ENCODE measurements around the gene ATRN. TPM values are rescaled to one million over a fixed set of nuclear protein-coding genes. Genes with fewer than 3 reads are reported as not detected.

Gene ATRN
- total and polyA plus RNA-seq, 2 donors (not counting 1 experiment from before 2014, with no cell fraction given): 5.8 to 19.5 TPM

- H3K9me3 Mint-ChIP-seq (ENCODE audit: insufficient read depth): no peaks in the 10 kb centered on the region
- H3K79me2 ChIP-seq (ENCODE audit: control insufficient read depth, insufficient read depth, low read length): peaks cover 8% of the 10 kb centered on the region
- H3K4me3 Mint-ChIP-seq: no peak overlapping the region
- WGBS (ENCODE audit: insufficient coverage): no CpG with 5 or more reads among the region's 3 CpGs
- no peaks in the 10 kb centered on the region for H3K9me3 ChIP-seq (ENCODE audit: control extremely low read depth in 1 of 3, control insufficient read depth in 2 of 3, insufficient read depth in 1 of 3, low read length in 2 of 3)
- no peaks in the 10 kb centered on the region for H3K4me1 ChIP-seq (ENCODE audit: control insufficient read depth in 2 of 2, insufficient read depth in 2 of 2, low read length in 2 of 2)
- CTCF ChIA-PET: no interaction called here
- H3K27ac Mint-ChIP-seq: no peak overlapping the region
- no peaks in the 10 kb centered on the region for H3K27me3 Mint-ChIP-seq
- H3K4me2 ChIP-seq (replicated peaks; ENCODE audit: low read depth, low read length, poor library complexity, severe bottlenecking): no peak overlapping the region
- H3K36me3 ChIP-seq (replicated peaks in 1 of 2; ENCODE audit: control extremely low read depth in 1 of 2, control insufficient read depth in 1 of 2, extremely low read depth in 1 of 2, insufficient read depth in 2 of 2, low read length in 1 of 2): no peaks in the 10 kb centered on the region
- no peak overlapping the region for H2AFZ ChIP-seq (ENCODE audit: insufficient read depth, low read depth, low read length, poor library complexity, severe bottlenecking)
- ATAC-seq (ENCODE audit: low read depth) (no peak), DNase-seq (no peak)
- no peak overlapping the region for H3K9ac ChIP-seq (ENCODE audit: low read length)
- intact Hi-C loops (cut with micrococcal nuclease): no loop called here
- no peaks in the 10 kb centered on the region for H3K27me3 ChIP-seq (replicated peaks in 1 of 4; ENCODE audit: control extremely low read depth in 1 of 4, control insufficient read depth in 3 of 4, insufficient read depth in 4 of 4, low read length in 3 of 4)
- H3K4me1 Mint-ChIP-seq: no peaks in the 10 kb centered on the region
- TF ChIP-seq CTCF (IDR thresholded peaks at IDR 0.05) (no peak), EZH2 (IDR thresholded peaks at IDR 0.05; ENCODE audit: borderline replicate concordance, insufficient read depth, low read depth, low read length, poor library complexity, severe bottlenecking) (no peak)
- no peaks in the 10 kb centered on the region for H4K20me1 ChIP-seq (ENCODE audit: control insufficient read depth, insufficient read depth, low read length, poor library complexity, severe bottlenecking)
- H3K4me3 ChIP-seq (ENCODE audit: control extremely low read depth in 1 of 5, extremely low read depth in 1 of 5, insufficient read depth in 1 of 5, low read depth in 2 of 5, low read length in 4 of 5): no peak overlapping the region
- no peak overlapping the region for H3K27ac ChIP-seq (ENCODE audit: low read length in 2 of 2)
- POLR2A ChIA-PET: no interaction called here
Observed at GRCh38 chr20:3514012-3514642, 43.3 kb downstream of the ATRN start.

GRCh38 chr20:3515379-3516170, 44.8 kb downstream of the ATRN start:
- Mint-ChIP-seq H3K27me3 (no peaks in the 10 kb centered on the region), H3K4me3 (no peak overlapping the region), H3K4me1 (no peaks in the 10 kb centered on the region), H3K9me3 (ENCODE audit: insufficient read depth) (no peaks in the 10 kb centered on the region), H3K27ac (no peak overlapping the region)
- Histone ChIP-seq H3K36me3 (replicated peaks in 1 of 2; ENCODE audit: control extremely low read depth in 1 of 2, control insufficient read depth in 1 of 2, extremely low read depth in 1 of 2, insufficient read depth in 2 of 2, low read length in 1 of 2) (no peaks in the 10 kb centered on the region), H4K20me1 (ENCODE audit: control insufficient read depth, insufficient read depth, low read length, poor library complexity, severe bottlenecking) (no peaks in the 10 kb centered on the region), H3K27ac (ENCODE audit: low read length in 2 of 2) (no peak overlapping the region), H3K79me2 (ENCODE audit: control insufficient read depth, insufficient read depth, low read length) (peaks cover 8% of the 10 kb centered on the region), H3K27me3 (replicated peaks in 1 of 4; ENCODE audit: control extremely low read depth in 1 of 4, control insufficient read depth in 3 of 4, insufficient read depth in 4 of 4, low read length in 3 of 4) (no peaks in the 10 kb centered on the region), H3K9ac (ENCODE audit: low read length) (no peak overlapping the region), H3K4me3 (ENCODE audit: control extremely low read depth in 1 of 5, extremely low read depth in 1 of 5, insufficient read depth in 1 of 5, low read depth in 2 of 5, low read length in 4 of 5) (no peak overlapping the region), H3K4me1 (ENCODE audit: control insufficient read depth in 2 of 2, insufficient read depth in 2 of 2, low read length in 2 of 2) (no peaks in the 10 kb centered on the region), H3K4me2 (replicated peaks; ENCODE audit: low read depth, low read length, poor library complexity, severe bottlenecking) (no peak overlapping the region), H3K9me3 (ENCODE audit: control extremely low read depth in 1 of 3, control insufficient read depth in 2 of 3, insufficient read depth in 1 of 3, low read length in 2 of 3) (peaks cover 0 to 1% (median 0%) of the 10 kb centered on the region in 3 donors), H2AFZ (ENCODE audit: insufficient read depth, low read depth, low read length, poor library complexity, severe bottlenecking) (no peak overlapping the region)
- 100% methylated on average over 1 of the region's 3 CpGs for WGBS (ENCODE audit: insufficient coverage)
- ATAC-seq (ENCODE audit: low read depth): no peak
- ChIA-PET CTCF (no interaction called here), POLR2A (no interaction called here)
- no peak for DNase-seq
- TF ChIP-seq EZH2 (IDR thresholded peaks at IDR 0.05; ENCODE audit: borderline replicate concordance, insufficient read depth, low read depth, low read length, poor library complexity, severe bottlenecking) (no peak), CTCF (IDR thresholded peaks at IDR 0.05) (no peak)
- intact Hi-C loops (cut with micrococcal nuclease): no loop called here

Data from B cell (primary cell).